K562 (cell line): ENCODE data around the gene SLC5A10. TPM values are rescaled to one million over a fixed set of nuclear protein-coding genes. Genes with fewer than 3 reads are reported as not detected.
A peak's percentile ranks its signal among the peaks of the same experiment; 100 is the strongest.

Source experiments
- ARID1B ChIP-seq: fragments of 450-650 bp; IDR thresholded peaks from 2 replicates; pipeline ENCODE4 v1.6.1; 2016; ENCODE audit warnings: antibody characterized with exemption, mild to moderate bottlenecking, inconsistent platforms
- ATF7 ChIP-seq: fragments of 450-650 bp; IDR thresholded peaks from 2 replicates; pipeline ENCODE4 v1.7.1; 2014; ENCODE audit warnings: mild to moderate bottlenecking, moderate library complexity
- CBFA2T2 ChIP-seq: fragments of 450-650 bp; conservative IDR thresholded peaks from 2 replicates; pipeline ENCODE4 v1.6.1; 2017; ENCODE audit warnings: mild to moderate bottlenecking
- CCNT2 ChIP-seq: IDR thresholded peaks from 2 replicates; pipeline ENCODE4 v1.6.1; 2011; ENCODE audit warnings: borderline replicate concordance, low read depth, mild to moderate bottlenecking, moderate library complexity, mixed read lengths, low read length; ENCODE audit not compliant: insufficient read length; ENCODE audit errors: extremely low read depth
- CHD2 ChIP-seq: IDR thresholded peaks from 2 replicates; pipeline ENCODE4 v1.6.1; 2011; ENCODE audit warnings: low read depth, low read length
- CHD4 ChIP-seq: fragments of 200-600 bp; sonication (generic); IDR thresholded peaks from 3 replicates; pipeline ENCODE4 v1.6.1; 2012; ENCODE audit warnings: low read depth, mild to moderate bottlenecking, mixed read lengths, low read length, inconsistent platforms; ENCODE audit not compliant: insufficient read depth, insufficient replicate concordance, poor library complexity, severe bottlenecking
- ETV1 ChIP-seq: fragments of 450-650 bp; conservative IDR thresholded peaks from 2 replicates; pipeline ENCODE4 v1.6.1; 2016; ENCODE audit warnings: missing genetic modification characterization, control low read depth, low read depth, missing compliant biosample characterization
- HMGN3 ChIP-seq: IDR thresholded peaks from 2 replicates; pipeline ENCODE4 v1.6.1; 2011; ENCODE audit warnings: borderline replicate concordance, low read depth, mild to moderate bottlenecking, mixed read lengths, low read length; ENCODE audit not compliant: insufficient read length; ENCODE audit errors: extremely low read depth
- MYNN ChIP-seq, 2 experiments: sonication (generic); formaldehyde crosslinking in 1 of 2; IDR thresholded peaks; 2 replicates each; pipeline versions ENCODE4 v1.5.0 to v1.6.1; 2016 to 2020; ENCODE audit warnings: antibody characterized with exemption in 1 of 2, missing genetic modification reagents in 1 of 2
- PHTF2 ChIP-seq: fragments of 250-450 bp; sonication (Bioruptor Pico); IDR thresholded peaks from 2 replicates; pipeline ENCODE4 v1.5.0; 2021; ENCODE audit warnings: mild to moderate bottlenecking
- POLR2A ChIP-seq: fragments of 450-650 bp; conservative IDR thresholded peaks from 2 replicates; pipeline ENCODE4 v1.6.1; 2016
- RBFOX2 ChIP-seq: fragments of 200-400 bp; formaldehyde crosslinking; IDR thresholded peaks from 2 replicates; pipeline ENCODE4 v1.6.1; 2017; ENCODE audit warnings: low read depth, mild to moderate bottlenecking, low read length, moderate library complexity
- RBM25 ChIP-seq: fragments of 200-400 bp; formaldehyde crosslinking; IDR thresholded peaks from 2 replicates; pipeline ENCODE4 v1.6.1; 2018; ENCODE audit warnings: low read length, low read depth, moderate library complexity; ENCODE audit not compliant: severe bottlenecking
- polyA plus RNA-seq, 8 experiments: library from polyadenylated mRNA; depleted of rRNA in 4 of 8; stranded (reverse) in 5 of 8; unstranded in 3 of 8; fragments of >200 nt; fragmentation: Nextera tagmentation in 2 of 8; fragmentation: Illumina TruSeq in 1 of 8; extraction: Ambion mirVana in 2 of 8; extraction: Trizol in 1 of 8; gene quantifications; 2 replicates each; pipeline versions ENCODE4 v1.2.1 to v1.2.3, GENCODE V29; 2011 to 2014; ENCODE audit warnings: inconsistent platforms in 1 of 8, missing spikeins in 1 of 8
- total RNA-seq, 7 experiments: library from RNA; depleted of rRNA in 6 of 7; stranded (reverse); fragments of >200 nt in 6 of 7; fragmentation: Illumina TruSeq in 2 of 7; extraction: Trizol in 2 of 7; gene quantifications; 2 replicates each; pipeline versions ENCODE4 v1.2.1 to v1.2.3, GENCODE V29; 2011 to 2021; ENCODE audit warnings: low replicate concordance in 1 of 7
- TF ChIP-seq, protein P1 (sequence below): fragments of 450-650 bp; IDR thresholded peaks from 2 replicates; pipeline ENCODE4 v1.6.1; 2017; ENCODE audit warnings: antibody characterized with exemption, mild to moderate bottlenecking
- TF ChIP-seq, protein P2 (sequence below): sonication (generic); formaldehyde crosslinking; IDR thresholded peaks from 2 replicates; pipeline ENCODE4 v1.5.0; 2020; ENCODE audit warnings: missing genetic modification reagents
- TF ChIP-seq, protein P3 (sequence below): sonication (generic); formaldehyde crosslinking; IDR thresholded peaks from 2 replicates; pipeline ENCODE4 v1.9.0; 2022; ENCODE audit warnings: mild to moderate bottlenecking, missing genetic modification reagents
- TF ChIP-seq, protein P4 (sequence below), 2 experiments: fragments of 450-650 bp; IDR thresholded peaks; 2 replicates each; pipeline ENCODE4 v1.6.1; 2018; ENCODE audit warnings: mild to moderate bottlenecking in 2 of 2, low read depth in 1 of 2; ENCODE audit not compliant: partially characterized antibody in 2 of 2

Gene SLC5A10
- total and polyA plus RNA-seq, 9 of the 15 experiments (the other 6 are each of a cell fraction or from before 2014, with no cell fraction given): 0.03 to 0.09 (median 0.03) TPM; not detected in 5

DNA sequence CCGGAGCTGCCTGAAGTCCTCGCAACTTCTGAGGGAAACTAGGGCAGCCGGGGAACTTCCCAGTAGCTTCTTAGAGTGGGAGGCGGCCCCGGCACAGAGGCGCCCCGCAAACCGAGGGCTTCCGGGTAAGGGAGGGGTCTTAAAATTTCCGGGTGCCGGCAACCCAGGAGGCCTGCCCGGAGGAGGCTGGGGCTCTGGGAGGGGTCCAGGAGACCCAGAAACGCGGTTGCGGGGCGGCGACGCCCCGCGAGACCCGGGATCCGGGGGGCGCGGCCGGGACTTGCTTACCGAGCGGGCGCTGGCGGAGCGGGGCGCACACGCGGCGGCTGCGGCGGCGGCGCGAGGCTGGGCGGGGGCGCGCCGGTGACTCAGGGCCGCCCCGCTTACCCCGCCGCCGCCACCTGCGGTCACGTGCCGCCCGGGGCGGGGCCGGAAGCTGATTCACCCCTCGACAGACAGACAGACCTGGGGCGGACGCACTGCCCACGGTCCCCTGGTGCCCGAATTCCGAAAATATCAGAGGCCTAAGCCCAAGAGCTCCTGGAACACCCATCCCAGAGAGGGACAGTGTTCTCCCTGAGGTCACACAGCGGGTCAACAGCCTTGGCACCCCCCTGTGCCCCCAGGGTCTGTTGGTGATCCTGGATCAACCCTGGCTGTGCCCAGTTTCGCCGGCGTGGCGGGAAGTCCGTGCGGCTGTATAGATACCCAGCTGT is 52.6 kb downstream of the SLC5A10 start, which contains the start of gene FAM83G (continued):
- TF ChIP-seq HMGN3: peak; percentile 76
- peak; percentile 31; the same call in 1 of the 2 replicates for TF ChIP-seq CBFA2T2
- TF ChIP-seq ETV1 (tag): peak; percentile 65
- TF ChIP-seq ATF7: 0 out of 2 replicates have a peak, but pooled peaks have one; percentile 29
- peak; percentile 90 for TF ChIP-seq CCNT2
- peak; percentile 67 for TF ChIP-seq RBFOX2
- TF ChIP-seq, protein P1, sequence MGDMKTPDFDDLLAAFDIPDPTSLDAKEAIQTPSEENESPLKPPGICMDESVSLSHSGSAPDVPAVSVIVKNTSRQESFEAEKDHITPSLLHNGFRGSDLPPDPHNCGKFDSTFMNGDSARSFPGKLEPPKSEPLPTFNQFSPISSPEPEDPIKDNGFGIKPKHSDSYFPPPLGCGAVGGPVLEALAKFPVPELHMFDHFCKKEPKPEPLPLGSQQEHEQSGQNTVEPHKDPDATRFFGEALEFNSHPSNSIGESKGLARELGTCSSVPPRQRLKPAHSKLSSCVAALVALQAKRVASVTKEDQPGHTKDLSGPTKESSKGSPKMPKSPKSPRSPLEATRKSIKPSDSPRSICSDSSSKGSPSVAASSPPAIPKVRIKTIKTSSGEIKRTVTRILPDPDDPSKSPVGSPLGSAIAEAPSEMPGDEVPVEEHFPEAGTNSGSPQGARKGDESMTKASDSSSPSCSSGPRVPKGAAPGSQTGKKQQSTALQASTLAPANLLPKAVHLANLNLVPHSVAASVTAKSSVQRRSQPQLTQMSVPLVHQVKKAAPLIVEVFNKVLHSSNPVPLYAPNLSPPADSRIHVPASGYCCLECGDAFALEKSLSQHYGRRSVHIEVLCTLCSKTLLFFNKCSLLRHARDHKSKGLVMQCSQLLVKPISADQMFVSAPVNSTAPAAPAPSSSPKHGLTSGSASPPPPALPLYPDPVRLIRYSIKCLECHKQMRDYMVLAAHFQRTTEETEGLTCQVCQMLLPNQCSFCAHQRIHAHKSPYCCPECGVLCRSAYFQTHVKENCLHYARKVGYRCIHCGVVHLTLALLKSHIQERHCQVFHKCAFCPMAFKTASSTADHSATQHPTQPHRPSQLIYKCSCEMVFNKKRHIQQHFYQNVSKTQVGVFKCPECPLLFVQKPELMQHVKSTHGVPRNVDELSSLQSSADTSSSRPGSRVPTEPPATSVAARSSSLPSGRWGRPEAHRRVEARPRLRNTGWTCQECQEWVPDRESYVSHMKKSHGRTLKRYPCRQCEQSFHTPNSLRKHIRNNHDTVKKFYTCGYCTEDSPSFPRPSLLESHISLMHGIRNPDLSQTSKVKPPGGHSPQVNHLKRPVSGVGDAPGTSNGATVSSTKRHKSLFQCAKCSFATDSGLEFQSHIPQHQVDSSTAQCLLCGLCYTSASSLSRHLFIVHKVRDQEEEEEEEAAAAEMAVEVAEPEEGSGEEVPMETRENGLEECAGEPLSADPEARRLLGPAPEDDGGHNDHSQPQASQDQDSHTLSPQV: 0 out of 2 replicates have a peak, but pooled peaks have one; percentile 35
- TF ChIP-seq CHD2: peak; percentile 76; the same call in 1 of the 2 replicates
- peak; percentile 65 for TF ChIP-seq POLR2A
- no peak for TF ChIP-seq PHTF2 (CRISPR knock-in tag)
- TF ChIP-seq, protein P2, sequence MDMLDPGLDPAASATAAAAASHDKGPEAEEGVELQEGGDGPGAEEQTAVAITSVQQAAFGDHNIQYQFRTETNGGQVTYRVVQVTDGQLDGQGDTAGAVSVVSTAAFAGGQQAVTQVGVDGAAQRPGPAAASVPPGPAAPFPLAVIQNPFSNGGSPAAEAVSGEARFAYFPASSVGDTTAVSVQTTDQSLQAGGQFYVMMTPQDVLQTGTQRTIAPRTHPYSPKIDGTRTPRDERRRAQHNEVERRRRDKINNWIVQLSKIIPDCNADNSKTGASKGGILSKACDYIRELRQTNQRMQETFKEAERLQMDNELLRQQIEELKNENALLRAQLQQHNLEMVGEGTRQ (CRISPR knock-in tag): peak; percentile 91
- TF ChIP-seq, protein P3, sequence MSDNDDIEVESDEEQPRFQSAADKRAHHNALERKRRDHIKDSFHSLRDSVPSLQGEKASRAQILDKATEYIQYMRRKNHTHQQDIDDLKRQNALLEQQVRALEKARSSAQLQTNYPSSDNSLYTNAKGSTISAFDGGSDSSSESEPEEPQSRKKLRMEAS (CRISPR knock-in tag): peak; percentile 57
- peak; percentile 37 for TF ChIP-seq ARID1B
- TF ChIP-seq CHD4: no peak
- TF ChIP-seq MYNN (IDR thresholded peaks at IDR 0.05): no peak
- TF ChIP-seq MYNN (CRISPR knock-in tag; IDR thresholded peaks at IDR 0.05): no peak
- TF ChIP-seq RBM25: peak; percentile 69
- TF ChIP-seq, protein P4, sequence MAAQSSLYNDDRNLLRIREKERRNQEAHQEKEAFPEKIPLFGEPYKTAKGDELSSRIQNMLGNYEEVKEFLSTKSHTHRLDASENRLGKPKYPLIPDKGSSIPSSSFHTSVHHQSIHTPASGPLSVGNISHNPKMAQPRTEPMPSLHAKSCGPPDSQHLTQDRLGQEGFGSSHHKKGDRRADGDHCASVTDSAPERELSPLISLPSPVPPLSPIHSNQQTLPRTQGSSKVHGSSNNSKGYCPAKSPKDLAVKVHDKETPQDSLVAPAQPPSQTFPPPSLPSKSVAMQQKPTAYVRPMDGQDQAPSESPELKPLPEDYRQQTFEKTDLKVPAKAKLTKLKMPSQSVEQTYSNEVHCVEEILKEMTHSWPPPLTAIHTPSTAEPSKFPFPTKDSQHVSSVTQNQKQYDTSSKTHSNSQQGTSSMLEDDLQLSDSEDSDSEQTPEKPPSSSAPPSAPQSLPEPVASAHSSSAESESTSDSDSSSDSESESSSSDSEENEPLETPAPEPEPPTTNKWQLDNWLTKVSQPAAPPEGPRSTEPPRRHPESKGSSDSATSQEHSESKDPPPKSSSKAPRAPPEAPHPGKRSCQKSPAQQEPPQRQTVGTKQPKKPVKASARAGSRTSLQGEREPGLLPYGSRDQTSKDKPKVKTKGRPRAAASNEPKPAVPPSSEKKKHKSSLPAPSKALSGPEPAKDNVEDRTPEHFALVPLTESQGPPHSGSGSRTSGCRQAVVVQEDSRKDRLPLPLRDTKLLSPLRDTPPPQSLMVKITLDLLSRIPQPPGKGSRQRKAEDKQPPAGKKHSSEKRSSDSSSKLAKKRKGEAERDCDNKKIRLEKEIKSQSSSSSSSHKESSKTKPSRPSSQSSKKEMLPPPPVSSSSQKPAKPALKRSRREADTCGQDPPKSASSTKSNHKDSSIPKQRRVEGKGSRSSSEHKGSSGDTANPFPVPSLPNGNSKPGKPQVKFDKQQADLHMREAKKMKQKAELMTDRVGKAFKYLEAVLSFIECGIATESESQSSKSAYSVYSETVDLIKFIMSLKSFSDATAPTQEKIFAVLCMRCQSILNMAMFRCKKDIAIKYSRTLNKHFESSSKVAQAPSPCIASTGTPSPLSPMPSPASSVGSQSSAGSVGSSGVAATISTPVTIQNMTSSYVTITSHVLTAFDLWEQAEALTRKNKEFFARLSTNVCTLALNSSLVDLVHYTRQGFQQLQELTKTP (IDR thresholded peaks at IDR 0.05; ENCODE audit: low read depth in 1 of 2, partially characterized antibody in 2 of 2): no peak
